Heart right ventricle (tissue), 16 donors: ENCODE data around the gene ADTRP. TPM values are rescaled to one million over a fixed set of nuclear protein-coding genes. Genes with fewer than 3 reads are reported as not detected.

Experiments used
- ATAC-seq, 8 donors: fragments of 200-7000 bp; cut with Tn5 transposase; one replicate each; pipeline ENCODE4 v1.9.1; 2020; ENCODE audit warnings: mild to moderate bottlenecking in 8 of 8, moderate library complexity in 8 of 8, moderate number of reproducible peaks in 1 of 8
- DNase-seq, 2 donors: peaks; one replicate each; pipeline ENCODE4 v3.0.0-alpha.2; 2020
- H3K27ac ChIP-seq, 10 donors: fragments of 200-600 bp; sonication (generic) in 2 of 10; one replicate each; pipeline versions ENCODE4 v1.5.0 to v1.8.0; 2020 to 2022; ENCODE audit warnings: mild to moderate bottlenecking in 3 of 10
- H3K27me3 ChIP-seq, 7 donors: fragments of 200-600 bp; one replicate each; pipeline ENCODE4 v1.8.0; 2021 to 2022; ENCODE audit warnings: mild to moderate bottlenecking in 2 of 7
- H3K36me3 ChIP-seq, 9 donors: fragments of 200-600 bp; sonication (generic) in 1 of 9; one replicate each; pipeline versions ENCODE4 v1.5.0 to v1.8.0; 2020 to 2022; ENCODE audit warnings: mild to moderate bottlenecking in 2 of 9
- H3K4me1 ChIP-seq, 9 donors: fragments of 200-600 bp; sonication (generic) in 1 of 9; one replicate each; pipeline versions ENCODE4 v1.5.0 to v1.8.0; 2020 to 2022; ENCODE audit warnings: mild to moderate bottlenecking in 4 of 9
- H3K4me3 ChIP-seq, 10 donors: fragments of 200-600 bp; sonication (generic) in 2 of 10; one replicate each; pipeline versions ENCODE4 v1.5.0 to v1.8.0; 2020 to 2022; ENCODE audit warnings: mild to moderate bottlenecking in 7 of 10, moderate library complexity in 2 of 10
- H3K9me3 ChIP-seq, 11 donors: fragments of 200-600 bp in 10 of 11; sonication (generic) in 2 of 11; one replicate each; pipeline versions ENCODE4 v1.5.0 to v1.8.0; 2013 to 2022; ENCODE audit warnings: mild to moderate bottlenecking in 2 of 11, control low read depth in 1 of 11, moderate library complexity in 1 of 11
- CTCF ChIP-seq, 9 donors: fragments of 200-600 bp; sonication (generic) in 2 of 9; IDR thresholded peaks; one replicate each; pipeline versions ENCODE4 v1.5.0 to v1.8.0; 2021 to 2022; ENCODE audit warnings: antibody characterized with exemption in 9 of 9, mild to moderate bottlenecking in 5 of 9, moderate library complexity in 1 of 9
- WGBS, 2 donors: extraction: QIAGEN DNeasy Blood & Tissue Kit; methylation state at CpG; one replicate each; pipeline ENCODE4 v1.1.7; 2013; ENCODE audit warnings: inconsistent platforms in 1 of 2; 5-methylcytosine and 5-hydroxymethylcytosine counted together
- intact Hi-C, 10 donors: fragments of 100-400 bp; cut with DNase I; formaldehyde crosslinking; loops; one replicate each; pipeline versions ENCODE4 v1.11.1 to v1.14.2; 2022
- polyA plus RNA-seq, 2 donors: library from polyadenylated mRNA; stranded (reverse); fragments of 200-250 nt; gene quantifications; one replicate each; pipeline ENCODE4 v1.2.3, GENCODE V29; 2013
- total RNA-seq, 10 donors: library from RNA; stranded (reverse); fragmentation: NEBNext Ultra II Directional in 3 of 10; extraction: Animal tissue kit (Norgen Biotek cat#: 25700) in 3 of 10; gene quantifications; one replicate each; pipeline versions ENCODE4 v1.2.1 to v1.2.4, GENCODE V29; 2021 to 2023
- donor health status: Arrhythmogenic right ventricular cardiomyopathy.
- donor health status: ischemic (EF 13 %, LVEDD 7.1; RV severe dilation, severe dysfunction).
- donor health status: healthy with polysubstance abuse.
- donor health status: DM: no; HTN: yes; CAD: no.
- donor health status: DM: no; HTN: no; CAD: no.
- donor health status: ischemic (EF 25% LVEDD 6.9; RV normal size, moderate dysfunction).
- donor health status: ischemic (EF 25% LVEDD 5.7; RV mildly dilated, moderate dysfunction).
- donor health status: healthy.
- donor health status: DM: yes; HTN: yes; CAD: no.
- donor health status: Ischemic cardiomyopathy.
- donor health status: ischemic (EF 35%, LVEDD 5.7; RV mildly dilated, moderate dysfunction).
- donor health status: nonischemic (EF 11% LVEDD 7.7; RV severe dilation, severe dysfunction).
- donor health status: DM: yes; HTN: yes; CAD: no.
- donor health status: PGD.
- donor health status: ischemic (EF 29% LVEDD 5.4; RV normal size, mild dysfunction).
- donor health status: nonischemic (EF 23%, LVEDD 6.1; RV moderate dilation, normal function).

Gene ADTRP
- total and polyA plus RNA-seq, 12 donors: 0.14 to 0.37 (median 0.24) TPM; not detected in 9

DNA sequence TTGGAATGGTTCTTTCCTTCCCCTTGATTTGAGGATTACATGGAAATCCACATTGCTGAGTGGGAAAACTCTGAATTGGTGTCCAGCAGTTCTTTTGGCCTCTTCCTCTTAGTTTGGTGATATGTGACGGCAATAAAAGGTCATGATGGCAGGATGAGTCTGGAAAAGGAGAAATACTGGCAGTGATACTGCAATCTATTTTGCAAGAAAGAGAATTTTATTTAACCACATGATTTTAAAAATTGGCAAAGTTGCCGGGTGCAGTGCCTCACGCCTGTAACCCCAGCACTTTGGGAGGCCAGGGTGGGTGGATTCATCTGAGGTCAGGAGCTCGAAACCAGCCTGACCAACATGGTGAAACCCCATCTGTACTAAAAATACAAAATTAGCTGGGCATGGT lies 73.1 kb downstream of the ADTRP start:
- Histone ChIP-seq H3K36me3 (no peaks in the 10 kb centered on the region), H3K27me3 (no peaks in the 10 kb centered on the region), H3K27ac (no peak overlapping the region), H3K9me3 (no peaks in the 10 kb centered on the region), H3K4me1 (peaks cover 0 to 12% (median 1%) of the 10 kb centered on the region in 9 donors), H3K4me3 (no peak overlapping the region)
- intact Hi-C loops: loop anchor here in 5 of 10 donors (10.0 kb wide), 3 partner anchors 299 to 369 kb away; partner anchors contain the start of gene HIVEP1 (in 3 of the 5)
- TF ChIP-seq CTCF (IDR thresholded peaks at IDR 0.05): no peak
- DNase-seq (no peak), ATAC-seq (peak in 1 of 8 donors; percentile 34)
- WGBS, 2 donors: 83 to 85% methylated on average over 4 of the region's 4 CpGs

DNA sequence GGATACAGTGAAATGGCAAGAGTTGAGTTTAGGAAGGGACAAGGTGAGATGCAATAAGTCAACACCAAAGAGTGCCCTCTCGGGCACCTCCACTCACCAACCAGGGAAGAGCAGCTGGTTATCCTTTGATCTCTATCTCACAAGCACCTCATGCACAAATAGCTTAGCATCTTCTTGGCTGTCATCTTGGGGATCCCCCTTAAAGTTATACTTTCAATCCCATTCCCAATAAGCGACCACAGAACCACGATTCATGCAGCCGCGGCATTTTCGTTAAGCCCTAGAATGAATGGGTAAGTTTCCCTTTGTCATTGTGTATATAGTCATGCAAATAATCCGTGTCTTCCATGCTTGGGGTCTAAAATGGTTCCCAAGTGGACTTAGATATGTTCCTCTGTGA lies 73.5 kb downstream of the ADTRP start:
- WGBS, 2 donors: 96 to 97% methylated on average over 7 of the region's 7 CpGs
- H3K27me3 ChIP-seq: no peaks in the 10 kb centered on the region
- no peak for TF ChIP-seq CTCF (IDR thresholded peaks at IDR 0.05)
- intact Hi-C loops: loop anchor here in 5 of 10 donors (10.0 kb wide), 3 partner anchors 300 to 370 kb away; partner anchors contain the start of gene HIVEP1 (in 3 of the 5)
- peaks cover 0 to 9% (median 0%) of the 10 kb centered on the region in 9 donors for H3K4me1 ChIP-seq
- H3K4me3 ChIP-seq: no peak overlapping the region
- H3K36me3 ChIP-seq: no peaks in the 10 kb centered on the region
- no peaks in the 10 kb centered on the region for H3K9me3 ChIP-seq
- no peak for ATAC-seq
- no peak overlapping the region for H3K27ac ChIP-seq
- DNase-seq: no peak

- no peak for ATAC-seq
- Histone ChIP-seq H3K9me3 (no peaks in the 10 kb centered on the region), H3K27me3 (no peaks in the 10 kb centered on the region), H3K27ac (no peak overlapping the region), H3K4me3 (no peak overlapping the region), H3K4me1 (peaks cover 0 to 9% (median 0%) of the 10 kb centered on the region in 9 donors), H3K36me3 (no peaks in the 10 kb centered on the region)
- no peak for TF ChIP-seq CTCF (IDR thresholded peaks at IDR 0.05)
- 96 to 98% methylated on average over 6 of the region's 6 CpGs for WGBS, 2 donors
- DNase-seq: no peak
- intact Hi-C loops: loop anchor here in 6 of 10 donors (5.0 to 10.0 kb wide), 5 partner anchors 301 to 529 kb away; partner anchors contain the start of gene HIVEP1 (in 3 of the 6)
These were observed 74.9 kb downstream of the ADTRP start for GRCh38 chr6:11703725-11704124.

GRCh38 chr6:11702500-11703130 lies 76.0 kb downstream of the ADTRP start:
- TF ChIP-seq CTCF (IDR thresholded peaks at IDR 0.05): no peak
- intact Hi-C loops: loop anchor here in 6 of 10 donors (5.0 to 10.0 kb wide), 5 partner anchors 302 to 530 kb away; partner anchors contain the start of gene HIVEP1 (in 3 of the 6)
- Histone ChIP-seq H3K4me1 (peaks cover 0 to 9% (median 0%) of the 10 kb centered on the region in 9 donors), H3K36me3 (no peaks in the 10 kb centered on the region), H3K9me3 (no peaks in the 10 kb centered on the region), H3K4me3 (no peak overlapping the region), H3K27me3 (no peaks in the 10 kb centered on the region), H3K27ac (no peak overlapping the region)
- ATAC-seq (peak in 3 of 8 donors; percentile 65 to 83 (median 75)), DNase-seq (no peak)
- 56 to 70% methylated on average over 5 of the region's 5 CpGs for whole genome bisulfite sequencing, 2 donors
